IMR-90 (cell line): ENCODE results near the gene GABPB2.

ENCODE experiments used
- CHD1 ChIP-seq: IDR thresholded peaks from 2 replicates; pipeline ENCODE4 v1.6.1; 2012; ENCODE audit warnings: low read depth, low read length, improper control_type of control experiment
- POLR2A ChIP-seq: IDR thresholded peaks from 2 replicates; pipeline ENCODE4 v1.6.1; 2012; ENCODE audit warnings: mild to moderate bottlenecking, low read depth, low read length
- RCOR1 ChIP-seq: IDR thresholded peaks from 2 replicates; pipeline ENCODE4 v1.6.1; 2012; ENCODE audit warnings: mild to moderate bottlenecking, low read length, improper control_type of control experiment; ENCODE audit not compliant: insufficient replicate concordance
- TF ChIP-seq, protein P1 (sequence below): conservative IDR thresholded peaks from 2 replicates; pipeline ENCODE4 v1.5.1; 2012; ENCODE audit warnings: mild to moderate bottlenecking, low read depth, low read length, improper control_type of control experiment

DNA sequence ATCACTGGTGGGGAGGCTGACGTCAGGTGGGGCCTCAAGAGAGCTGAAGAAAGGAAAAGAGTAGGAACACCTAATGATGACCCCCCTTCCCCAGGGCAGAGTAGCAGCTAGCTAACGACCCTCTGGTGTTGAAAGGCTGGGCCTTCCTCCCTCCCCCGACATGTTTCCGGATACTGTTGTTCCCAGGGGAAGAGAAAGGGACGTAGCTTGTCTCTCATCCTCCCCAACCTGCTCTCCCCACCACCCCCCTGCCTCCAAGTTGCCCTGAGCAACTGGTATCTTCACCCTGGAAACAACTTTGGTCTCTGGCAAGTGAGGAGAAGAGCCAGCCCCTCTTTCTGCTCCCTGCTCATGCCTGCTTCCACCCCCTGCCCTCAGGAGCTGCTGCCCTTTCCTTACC is 73.4 kb downstream of the GABPB2 start:
- TF ChIP-seq, protein P1, sequence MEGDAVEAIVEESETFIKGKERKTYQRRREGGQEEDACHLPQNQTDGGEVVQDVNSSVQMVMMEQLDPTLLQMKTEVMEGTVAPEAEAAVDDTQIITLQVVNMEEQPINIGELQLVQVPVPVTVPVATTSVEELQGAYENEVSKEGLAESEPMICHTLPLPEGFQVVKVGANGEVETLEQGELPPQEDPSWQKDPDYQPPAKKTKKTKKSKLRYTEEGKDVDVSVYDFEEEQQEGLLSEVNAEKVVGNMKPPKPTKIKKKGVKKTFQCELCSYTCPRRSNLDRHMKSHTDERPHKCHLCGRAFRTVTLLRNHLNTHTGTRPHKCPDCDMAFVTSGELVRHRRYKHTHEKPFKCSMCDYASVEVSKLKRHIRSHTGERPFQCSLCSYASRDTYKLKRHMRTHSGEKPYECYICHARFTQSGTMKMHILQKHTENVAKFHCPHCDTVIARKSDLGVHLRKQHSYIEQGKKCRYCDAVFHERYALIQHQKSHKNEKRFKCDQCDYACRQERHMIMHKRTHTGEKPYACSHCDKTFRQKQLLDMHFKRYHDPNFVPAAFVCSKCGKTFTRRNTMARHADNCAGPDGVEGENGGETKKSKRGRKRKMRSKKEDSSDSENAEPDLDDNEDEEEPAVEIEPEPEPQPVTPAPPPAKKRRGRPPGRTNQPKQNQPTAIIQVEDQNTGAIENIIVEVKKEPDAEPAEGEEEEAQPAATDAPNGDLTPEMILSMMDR: no peak
- TF ChIP-seq POLR2A (no peak), CHD1 (no peak), RCOR1 (no peak)
